ENCODE results near the gene IGSF23. TPM values are rescaled to one million over a fixed set of nuclear protein-coding genes. Genes with fewer than 3 reads are reported as not detected.

The IGSF23 gene
- total RNA-seq, 1 experiment from 2014 or later, result not detected

- H2AFZ ChIP-seq, result no peak overlapping the region
- peak overlapping the region; percentile 61 for H3K4me2 ChIP-seq
- no peaks in the 10 kb centered on the region for H3K27me3 ChIP-seq (ENCODE audit: insufficient read depth, low read depth)
- peak overlapping the region; percentile 10; the same call in 1 of the 2 replicates for H3K4me3 ChIP-seq
- peak overlapping the region; percentile 87 for H3K27ac ChIP-seq
- H3K9me2 ChIP-seq (ENCODE audit: insufficient read depth), result no peaks in the 10 kb centered on the region
- no peaks in the 10 kb centered on the region for H3K79me2 ChIP-seq (ENCODE audit: low read depth)
- no peaks in the 10 kb centered on the region for H3K36me3 ChIP-seq (ENCODE audit: low read depth)
- BruUV-seq (replicated peaks), result no TSS peak
- no peaks in the 10 kb centered on the region for H3K9me3 ChIP-seq (ENCODE audit: insufficient read depth, low read depth)
- intact Hi-C loops (cut with micrococcal nuclease; ENCODE audit: unreplicated experiment), result no loop called here
- H4K20me1 ChIP-seq (ENCODE audit: insufficient read depth), result no peaks in the 10 kb centered on the region
- CTCF ChIA-PET, result interaction anchor here (0.6 kb wide), 1 partner anchor 86 kb away, joined by 4 read pairs; no protein-coding TSS in a partner anchor
- peaks cover 61% of the 10 kb centered on the region for H3F3A ChIP-seq (ENCODE audit: insufficient read depth, low read depth)
- TF ChIP-seq, protein P1, sequence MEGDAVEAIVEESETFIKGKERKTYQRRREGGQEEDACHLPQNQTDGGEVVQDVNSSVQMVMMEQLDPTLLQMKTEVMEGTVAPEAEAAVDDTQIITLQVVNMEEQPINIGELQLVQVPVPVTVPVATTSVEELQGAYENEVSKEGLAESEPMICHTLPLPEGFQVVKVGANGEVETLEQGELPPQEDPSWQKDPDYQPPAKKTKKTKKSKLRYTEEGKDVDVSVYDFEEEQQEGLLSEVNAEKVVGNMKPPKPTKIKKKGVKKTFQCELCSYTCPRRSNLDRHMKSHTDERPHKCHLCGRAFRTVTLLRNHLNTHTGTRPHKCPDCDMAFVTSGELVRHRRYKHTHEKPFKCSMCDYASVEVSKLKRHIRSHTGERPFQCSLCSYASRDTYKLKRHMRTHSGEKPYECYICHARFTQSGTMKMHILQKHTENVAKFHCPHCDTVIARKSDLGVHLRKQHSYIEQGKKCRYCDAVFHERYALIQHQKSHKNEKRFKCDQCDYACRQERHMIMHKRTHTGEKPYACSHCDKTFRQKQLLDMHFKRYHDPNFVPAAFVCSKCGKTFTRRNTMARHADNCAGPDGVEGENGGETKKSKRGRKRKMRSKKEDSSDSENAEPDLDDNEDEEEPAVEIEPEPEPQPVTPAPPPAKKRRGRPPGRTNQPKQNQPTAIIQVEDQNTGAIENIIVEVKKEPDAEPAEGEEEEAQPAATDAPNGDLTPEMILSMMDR (conservative IDR thresholded peaks at IDR 0.05), result no peak
- no peak for TF ChIP-seq EZH2 (IDR thresholded peaks at IDR 0.05; ENCODE audit: low read depth)
- peaks cover 49% of the 10 kb centered on the region for H3K4me1 ChIP-seq (replicated peaks; ENCODE audit: insufficient read depth)
- POLR2A ChIA-PET (ENCODE audit: unreplicated experiment), result interaction anchor here (0.7 kb wide), 1 partner anchor 85 kb away, joined by 25 read pairs; no protein-coding TSS in a partner anchor
- peak; percentile 58 to 96 for DNase-seq
Observed at GRCh38 chr19:44684892-44685863, 71.8 kb downstream of the IGSF23 start.

- Histone ChIP-seq H3K9me2 (ENCODE audit: insufficient read depth) (no peaks in the 10 kb centered on the region), H3K27ac (peak overlapping the region; percentile 87), H4K20me1 (ENCODE audit: insufficient read depth) (no peaks in the 10 kb centered on the region), H3K4me2 (peak overlapping the region; percentile 61), H3K4me1 (replicated peaks; ENCODE audit: insufficient read depth) (peaks cover 56% of the 10 kb centered on the region), H2AFZ (no peak overlapping the region), H3K36me3 (ENCODE audit: low read depth) (no peaks in the 10 kb centered on the region), H3K9me3 (ENCODE audit: insufficient read depth, low read depth) (no peaks in the 10 kb centered on the region), H3K4me3 (no peak overlapping the region), H3F3A (ENCODE audit: insufficient read depth, low read depth) (peaks cover 66% of the 10 kb centered on the region), H3K27me3 (ENCODE audit: insufficient read depth, low read depth) (no peaks in the 10 kb centered on the region), H3K79me2 (ENCODE audit: low read depth) (no peaks in the 10 kb centered on the region)
- no TSS peak for BruUV-seq (replicated peaks)
- peak in 1 of 2 experiments; percentile 67 for DNase-seq
- intact Hi-C loops (cut with micrococcal nuclease; ENCODE audit: unreplicated experiment), result no loop called here
- TF ChIP-seq, protein P1 (conservative IDR thresholded peaks at IDR 0.05), result no peak
- TF ChIP-seq EZH2 (IDR thresholded peaks at IDR 0.05; ENCODE audit: low read depth), result no peak
- ChIA-PET CTCF (no interaction called here), POLR2A (ENCODE audit: unreplicated experiment) (no interaction called here)
Observed at GRCh38 chr19:44685877-44686276, 72.5 kb downstream of the IGSF23 start.

Small RNAs within 50 kb of the gene (microRNA-seq; reads per million reads assigned to microRNA genes)
- not detected for gene MIR4531 (ENCODE audit: borderline number of aligned reads, borderline replicate concordance)

Other genes starting within 250 kb of the IGSF23 start
- 3.0 and 3.5 TPM in 2 replicates for gene ZNF285, start 212.0 kb upstream of the IGSF23 start, total RNA-seq (2021)
- 11.3 and 12.3 TPM in 2 replicates for gene ZNF229, start 165.1 kb upstream of the IGSF23 start, total RNA-seq (2021)
- gene ZNF180, start 113.0 kb upstream of the IGSF23 start, total RNA-seq (2021), result 6.3 and 11.3 TPM in 2 replicates
- gene CEACAM20, start 83.9 kb upstream of the IGSF23 start, total RNA-seq (2021), result not detected in 2 replicates
- gene PVR, start 30.3 kb downstream of the IGSF23 start, total RNA-seq (2021), result 50.8 and 52.1 TPM in 2 replicates
- 4.8 and 8.0 TPM in 2 replicates for gene CEACAM19, start 57.9 kb downstream of the IGSF23 start, total RNA-seq (2021)
- not detected in 2 replicates for gene CEACAM16, start 85.6 kb downstream of the IGSF23 start, total RNA-seq (2021)
- 36.1 and 38.9 TPM in 2 replicates for gene BCL3, start 135.1 kb downstream of the IGSF23 start, total RNA-seq (2021)
- gene CBLC, start 164.3 kb downstream of the IGSF23 start, total RNA-seq (2021), result 53.6 and 68.8 TPM in 2 replicates
- 146 and 199 TPM in 2 replicates for gene BCAM, start 195.5 kb downstream of the IGSF23 start, total RNA-seq (2021)
- 115 and 136 TPM in 2 replicates for gene NECTIN2, start 232.7 kb downstream of the IGSF23 start, total RNA-seq (2021)